Fibroblast of lung (primary cell): ENCODE data around the gene G6PD. TPM values are rescaled to one million over a fixed set of nuclear protein-coding genes. Genes with fewer than 3 reads are reported as not detected.
A peak's percentile ranks its signal among the peaks of the same experiment; 100 is the strongest.

Experiments used
- DNase-seq, 2 donors: peaks; one replicate each; pipeline versions ENCODE4 v3.0.0 to v3.0.0-alpha.2; 2010; ENCODE audit warnings: low read depth in 2 of 2
- H2AFZ ChIP-seq: 2 replicates; pipeline ENCODE4 v1.5.1; 2012; ENCODE audit warnings: low read length, control low read depth, inconsistent platforms
- H3K27ac ChIP-seq: 2 replicates; pipeline ENCODE4 v1.5.1; 2011; ENCODE audit warnings: low read length, control low read depth; ENCODE audit not compliant: insufficient read depth
- H3K27me3 ChIP-seq: 2 replicates; pipeline ENCODE4 v1.5.1; 2011; ENCODE audit warnings: mild to moderate bottlenecking, low read length; ENCODE audit not compliant: control insufficient read depth, insufficient read depth
- H3K36me3 ChIP-seq: 2 replicates; pipeline ENCODE4 v1.5.1; 2011; ENCODE audit warnings: low read length; ENCODE audit not compliant: control insufficient read depth, insufficient read depth
- H3K4me1 ChIP-seq: 2 replicates; pipeline ENCODE4 v1.5.1; 2011; ENCODE audit warnings: low read length; ENCODE audit not compliant: control insufficient read depth, insufficient read depth; ENCODE audit errors: extremely low read depth
- H3K4me2 ChIP-seq: 2 replicates; pipeline ENCODE4 v1.5.1; 2011; ENCODE audit warnings: low read length, control low read depth; ENCODE audit not compliant: insufficient read depth; ENCODE audit errors: extremely low read depth
- H3K4me3 ChIP-seq, 4 experiments: fragments of 200-600 bp in 1 of 4; sonication (generic) in 1 of 4; replicated peaks in 1 of 4; 2 replicates each; pipeline ENCODE4 v1.5.1; 2011 to 2016; ENCODE audit warnings: low read length in 4 of 4, low read depth in 3 of 4, mild to moderate bottlenecking in 3 of 4, control low read depth in 2 of 4, inconsistent platforms in 1 of 4, mixed read lengths in 1 of 4; ENCODE audit not compliant: insufficient read depth in 1 of 4; ENCODE audit errors: control extremely low read depth in 1 of 4
- H3K79me2 ChIP-seq: 2 replicates; pipeline ENCODE4 v1.5.1; 2012; ENCODE audit warnings: mild to moderate bottlenecking, low read length, inconsistent platforms; ENCODE audit not compliant: control insufficient read depth, insufficient read depth
- H3K9ac ChIP-seq: 2 replicates; pipeline ENCODE4 v1.5.1; 2011; ENCODE audit warnings: mild to moderate bottlenecking, low read length, control low read depth; ENCODE audit not compliant: insufficient read depth
- H3K9me3 ChIP-seq: 2 replicates; pipeline ENCODE4 v1.5.1; 2012; ENCODE audit warnings: low read depth, low read length; ENCODE audit not compliant: control insufficient read depth, insufficient read depth
- H4K20me1 ChIP-seq: 2 replicates; pipeline ENCODE4 v1.5.1; 2011; ENCODE audit warnings: low read length; ENCODE audit not compliant: control insufficient read depth, insufficient read depth; ENCODE audit errors: extremely low read depth
- EZH2 ChIP-seq: IDR thresholded peaks from 2 replicates; pipeline ENCODE4 v1.5.1; 2012; ENCODE audit warnings: low read length, control low read depth, mild to moderate bottlenecking; ENCODE audit errors: missing control alignments
- polyA plus RNA-seq, 2 donors: library from polyadenylated mRNA; depleted of rRNA in 1 of 2; stranded (reverse) in 1 of 2; unstranded in 1 of 2; fragments of >200 nt; gene quantifications; 2 replicates each; pipeline ENCODE4 v1.2.1, GENCODE V29; 2011 to 2012; ENCODE audit warnings: missing spikeins in 1 of 2
- total RNA-seq: library from RNA; depleted of rRNA; stranded (reverse); fragments of >200 nt; gene quantifications from 2 replicates; pipeline ENCODE4 v1.2.1, GENCODE V29; 2014
- TF ChIP-seq, protein P1 (sequence below), 2 donors: IDR thresholded peaks in 1 of 2; conservative IDR thresholded peaks in 1 of 2; 1 replicate in 1 of 2; 2 replicates in 1 of 2; pipeline ENCODE4 v1.5.1; 2011 to 2012; ENCODE audit warnings: low read length in 2 of 2, control low read depth in 1 of 2, inconsistent platforms in 1 of 2, low read depth in 1 of 2, mild to moderate bottlenecking in 1 of 2

Gene G6PD
- total and polyA plus RNA-seq, 2 donors (not counting 1 experiment from before 2014, with no cell fraction given) = 86.2 to 109 TPM

DNA sequence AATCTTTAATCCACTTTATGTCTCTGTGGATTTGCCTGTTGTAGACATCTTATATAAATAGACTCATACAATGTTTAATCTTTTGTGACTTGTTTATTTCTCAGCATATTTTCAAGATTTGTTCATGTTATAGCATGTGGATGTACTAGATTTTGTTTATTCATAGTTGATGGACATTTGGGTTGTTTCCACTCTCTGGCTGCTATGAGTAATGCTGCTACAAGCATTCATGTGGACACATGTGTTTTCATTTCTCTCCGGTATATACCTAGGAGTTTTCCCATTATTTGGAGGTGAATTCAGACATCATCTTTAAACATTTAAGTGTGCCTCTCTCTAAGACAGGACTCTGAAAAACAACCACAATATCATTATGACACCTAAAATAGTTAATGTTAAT is 3.1 kb upstream of the G6PD start:
- H3K9me3 ChIP-seq = no peaks in the 10 kb centered on the region
- no peak overlapping the region for H3K27ac ChIP-seq
- peaks cover 63% of the 10 kb centered on the region for H3K79me2 ChIP-seq
- H3K4me2 ChIP-seq = peak overlapping the region; percentile 71
- H3K4me1 ChIP-seq = no peaks in the 10 kb centered on the region
- peaks cover under 1% of the 10 kb centered on the region for H3K36me3 ChIP-seq
- H3K9ac ChIP-seq = no peak overlapping the region
- TF ChIP-seq EZH2 = no peak
- TF ChIP-seq, protein P1, sequence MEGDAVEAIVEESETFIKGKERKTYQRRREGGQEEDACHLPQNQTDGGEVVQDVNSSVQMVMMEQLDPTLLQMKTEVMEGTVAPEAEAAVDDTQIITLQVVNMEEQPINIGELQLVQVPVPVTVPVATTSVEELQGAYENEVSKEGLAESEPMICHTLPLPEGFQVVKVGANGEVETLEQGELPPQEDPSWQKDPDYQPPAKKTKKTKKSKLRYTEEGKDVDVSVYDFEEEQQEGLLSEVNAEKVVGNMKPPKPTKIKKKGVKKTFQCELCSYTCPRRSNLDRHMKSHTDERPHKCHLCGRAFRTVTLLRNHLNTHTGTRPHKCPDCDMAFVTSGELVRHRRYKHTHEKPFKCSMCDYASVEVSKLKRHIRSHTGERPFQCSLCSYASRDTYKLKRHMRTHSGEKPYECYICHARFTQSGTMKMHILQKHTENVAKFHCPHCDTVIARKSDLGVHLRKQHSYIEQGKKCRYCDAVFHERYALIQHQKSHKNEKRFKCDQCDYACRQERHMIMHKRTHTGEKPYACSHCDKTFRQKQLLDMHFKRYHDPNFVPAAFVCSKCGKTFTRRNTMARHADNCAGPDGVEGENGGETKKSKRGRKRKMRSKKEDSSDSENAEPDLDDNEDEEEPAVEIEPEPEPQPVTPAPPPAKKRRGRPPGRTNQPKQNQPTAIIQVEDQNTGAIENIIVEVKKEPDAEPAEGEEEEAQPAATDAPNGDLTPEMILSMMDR (conservative IDR thresholded peaks at IDR 0.05 in 1 of 2, IDR thresholded peaks at IDR 0.05 in 1 of 2; ENCODE audit: low read depth in 1 of 2, low read length in 2 of 2) = no peak
- no peaks in the 10 kb centered on the region for H4K20me1 ChIP-seq
- H3K27me3 ChIP-seq = no peaks in the 10 kb centered on the region
- no peak overlapping the region for H2AFZ ChIP-seq
- peak overlapping the region; percentile 14 to 30 (median 22) for H3K4me3 ChIP-seq
- DNase-seq = peak in 1 of 2 donors; percentile 53

DNA sequence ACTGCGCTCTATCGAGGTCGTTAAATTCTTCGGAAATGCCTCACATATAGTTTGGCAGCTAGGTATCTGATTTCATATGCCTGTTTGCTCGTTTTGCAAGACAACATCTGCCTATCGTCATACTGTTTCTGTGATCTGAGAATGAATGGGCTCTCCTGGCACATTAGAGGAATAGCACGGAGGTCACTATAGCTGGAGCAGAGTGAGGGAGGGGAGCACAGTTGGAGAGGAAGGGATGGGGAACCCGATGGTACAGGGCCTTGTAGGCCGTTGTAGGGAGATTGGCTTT is 1.3 kb upstream of the G6PD start:
- peaks cover 56% of the 10 kb centered on the region for H3K79me2 ChIP-seq
- no peaks in the 10 kb centered on the region for H4K20me1 ChIP-seq
- H3K36me3 ChIP-seq = peaks cover 3% of the 10 kb centered on the region
- H3K27ac ChIP-seq = peak overlapping the region; percentile 97
- H3K4me3 ChIP-seq = peak overlapping the region; percentile 71 to 97 (median 77)
- H3K4me2 ChIP-seq = peak overlapping the region; percentile 81
- H2AFZ ChIP-seq = no peak overlapping the region
- H3K4me1 ChIP-seq = no peaks in the 10 kb centered on the region
- H3K9me3 ChIP-seq = no peaks in the 10 kb centered on the region
- peak overlapping the region; percentile 83 for H3K9ac ChIP-seq
- H3K27me3 ChIP-seq = no peaks in the 10 kb centered on the region
- TF ChIP-seq EZH2 = no peak
- TF ChIP-seq, protein P1 (conservative IDR thresholded peaks at IDR 0.05 in 1 of 2, IDR thresholded peaks at IDR 0.05 in 1 of 2; ENCODE audit: low read depth in 1 of 2, low read length in 2 of 2) = no peak
- peak; percentile 29 to 31 for DNase-seq

DNA sequence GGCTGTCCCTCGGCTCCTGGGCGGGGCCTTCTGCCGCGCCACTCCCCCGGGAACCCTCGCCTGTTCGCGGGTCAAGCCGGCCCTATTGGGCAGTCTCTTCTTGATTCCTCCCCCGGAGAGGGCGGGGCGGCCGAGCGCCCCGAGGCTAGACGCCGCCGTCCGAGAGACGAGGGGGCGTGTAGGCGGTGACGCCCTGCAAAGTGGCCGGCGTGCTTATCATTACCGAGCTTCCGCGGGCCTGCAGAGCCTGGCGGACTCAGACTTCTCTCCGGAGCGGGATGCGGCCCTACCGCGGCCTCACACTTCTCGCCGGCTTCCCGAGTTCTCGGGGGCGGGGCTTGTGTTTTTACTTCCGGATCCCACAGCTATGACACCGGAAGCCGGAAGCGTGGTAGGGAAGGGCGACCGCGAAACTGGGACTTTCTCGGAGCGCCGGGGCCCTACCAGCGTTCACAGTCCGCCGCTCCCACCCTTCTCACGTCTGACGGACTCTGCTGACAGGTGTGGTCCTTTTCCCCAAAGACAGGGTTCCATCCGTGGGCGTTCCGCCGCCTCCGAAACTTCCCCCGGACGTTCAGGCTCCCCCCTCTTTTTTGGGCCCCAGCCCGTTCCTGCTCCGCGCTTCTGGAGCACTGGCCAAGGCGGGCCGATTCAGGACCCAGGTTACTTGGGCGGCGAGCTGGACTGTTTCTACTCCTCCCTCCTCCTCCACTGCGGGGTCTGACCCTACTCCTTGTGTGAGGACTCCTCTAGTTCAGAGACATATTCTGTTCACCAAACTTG is 790 bp upstream of the G6PD start, which contains the start of gene IKBKG:
IKBKG (plus strand) TSS at position 376 of the 783 bp plus-strand sequence. CDS start 4,383 bp downstream, outside the sequence.
- Histone ChIP-seq H3K27ac (peak within 1 kb of the TSS; percentile 97), H3K4me3 (peak within 1 kb of the TSS; percentile 71 to 97 (median 77)), H2AFZ (no peak within 1 kb of the TSS), H3K79me2 (peaks cover 57% of the 10 kb centered on the region), H3K36me3 (peaks cover 5% of the 10 kb centered on the region), H3K4me1 (peaks cover 1% of the 10 kb centered on the region), H3K9me3 (no peaks in the 10 kb centered on the region), H3K27me3 (no peaks in the 10 kb centered on the region), H3K9ac (peak within 1 kb of the TSS; percentile 83), H4K20me1 (no peaks in the 10 kb centered on the region), H3K4me2 (peak within 1 kb of the TSS; percentile 90)
- peak; percentile 85 to 89 for DNase-seq
- TF ChIP-seq EZH2 = no peak
- TF ChIP-seq, protein P1 (conservative IDR thresholded peaks at IDR 0.05 in 1 of 2, IDR thresholded peaks at IDR 0.05 in 1 of 2; ENCODE audit: low read depth in 1 of 2, low read length in 2 of 2) = no peak
